Measurements from ENCODE around the gene NPTX1. TPM values are rescaled to one million over a fixed set of nuclear protein-coding genes. Genes with fewer than 3 reads are reported as not detected.

Gene NPTX1
- total RNA-seq, 1 experiment from 2014 or later: 0.32 TPM

- H3K27me3 ChIP-seq (replicated peaks): no peaks in the 10 kb centered on the region
- H3K4me1 ChIP-seq (replicated peaks): no peaks in the 10 kb centered on the region
- DNase-seq (ENCODE audit: low read depth in 1 of 2, low spot score in 2 of 2): no peak
- H3K27ac ChIP-seq: no peak overlapping the region
- H3K9me3 ChIP-seq (replicated peaks): no peaks in the 10 kb centered on the region
- no peaks in the 10 kb centered on the region for H3K36me3 ChIP-seq
- H3K4me3 ChIP-seq: no peak overlapping the region
Measured at GRCh38 chr17:80432961-80433550, 43.4 kb downstream of the NPTX1 start.

GRCh38 chr17:80432350-80432955, 44.0 kb downstream of the NPTX1 start:
- H3K27ac ChIP-seq: no peak overlapping the region
- H3K36me3 ChIP-seq: no peaks in the 10 kb centered on the region
- H3K27me3 ChIP-seq (replicated peaks): no peaks in the 10 kb centered on the region
- no peak for DNase-seq (ENCODE audit: low read depth in 1 of 2, low spot score in 2 of 2)
- H3K4me1 ChIP-seq (replicated peaks): no peaks in the 10 kb centered on the region
- H3K9me3 ChIP-seq (replicated peaks): no peaks in the 10 kb centered on the region
- no peak overlapping the region for H3K4me3 ChIP-seq

GRCh38 chr17:80431246-80432195, 44.9 kb downstream of the NPTX1 start:
- H3K36me3 ChIP-seq: no peaks in the 10 kb centered on the region
- no peak overlapping the region for H3K27ac ChIP-seq
- no peaks in the 10 kb centered on the region for H3K9me3 ChIP-seq (replicated peaks)
- H3K4me1 ChIP-seq (replicated peaks): no peaks in the 10 kb centered on the region; the same call in 1 of the 2 replicates
- H3K4me3 ChIP-seq: no peak overlapping the region
- H3K27me3 ChIP-seq (replicated peaks): no peaks in the 10 kb centered on the region
- DNase-seq (ENCODE audit: low read depth in 1 of 2, low spot score in 2 of 2): no peak

- no peaks in the 10 kb centered on the region; the same call in 1 of the 2 replicates for H3K4me1 ChIP-seq (replicated peaks)
- DNase-seq (ENCODE audit: low read depth in 1 of 2, low spot score in 2 of 2): no peak
- no peaks in the 10 kb centered on the region for H3K9me3 ChIP-seq (replicated peaks)
Measured at GRCh38 chr17:80430446-80431245, 45.8 kb downstream of the NPTX1 start.

GRCh38 chr17:80429356-80430275, 46.8 kb downstream of the NPTX1 start:
- DNase-seq (ENCODE audit: low read depth in 1 of 2, low spot score in 2 of 2): no peak

More at GRCh38 chr17:80430446-80431245, 45.8 kb downstream of the NPTX1 start:
- no peak overlapping the region for H3K4me3 ChIP-seq
- H3K36me3 ChIP-seq: no peaks in the 10 kb centered on the region
- H3K27ac ChIP-seq: no peak overlapping the region
- no peaks in the 10 kb centered on the region for H3K27me3 ChIP-seq (replicated peaks)

GRCh38 chr17:80428796-80429195, 47.6 kb downstream of the NPTX1 start:
- Histone ChIP-seq H3K4me1 (replicated peaks) (no peaks in the 10 kb centered on the region; the same call in 1 of the 2 replicates), H3K9me3 (replicated peaks) (no peaks in the 10 kb centered on the region), H3K36me3 (no peaks in the 10 kb centered on the region), H3K27ac (no peak overlapping the region), H3K4me3 (no peak overlapping the region), H3K27me3 (replicated peaks) (no peaks in the 10 kb centered on the region)
- no peak for DNase-seq (ENCODE audit: low read depth in 1 of 2, low spot score in 2 of 2)

More at GRCh38 chr17:80429356-80430275, 46.8 kb downstream of the NPTX1 start:
- Histone ChIP-seq H3K27me3 (replicated peaks) (no peaks in the 10 kb centered on the region), H3K4me1 (replicated peaks) (no peaks in the 10 kb centered on the region; the same call in 1 of the 2 replicates), H3K9me3 (replicated peaks) (no peaks in the 10 kb centered on the region), H3K36me3 (no peaks in the 10 kb centered on the region), H3K4me3 (no peak overlapping the region), H3K27ac (no peak overlapping the region)

GRCh38 chr17:80428363-80428762, 48.0 kb downstream of the NPTX1 start:
- no peak for DNase-seq (ENCODE audit: low read depth in 1 of 2, low spot score in 2 of 2)
- Histone ChIP-seq H3K36me3 (no peaks in the 10 kb centered on the region), H3K9me3 (replicated peaks) (no peaks in the 10 kb centered on the region), H3K27ac (no peak overlapping the region), H3K27me3 (replicated peaks) (no peaks in the 10 kb centered on the region), H3K4me1 (replicated peaks) (no peaks in the 10 kb centered on the region; the same call in 1 of the 2 replicates), H3K4me3 (no peak overlapping the region)

- H3K27ac ChIP-seq: no peak overlapping the region
- H3K4me1 ChIP-seq (replicated peaks): no peaks in the 10 kb centered on the region; the same call in 1 of the 2 replicates
- no peaks in the 10 kb centered on the region for H3K36me3 ChIP-seq
- H3K27me3 ChIP-seq (replicated peaks): no peaks in the 10 kb centered on the region
- H3K9me3 ChIP-seq (replicated peaks): no peaks in the 10 kb centered on the region
- H3K4me3 ChIP-seq: no peak overlapping the region
- DNase-seq (ENCODE audit: low read depth in 1 of 2, low spot score in 2 of 2): no peak
Measured at GRCh38 chr17:80427366-80428282, 48.8 kb downstream of the NPTX1 start.

- Histone ChIP-seq H3K36me3 (peaks cover 2% of the 10 kb centered on the region; the same call in 1 of the 2 replicates), H3K4me1 (replicated peaks) (no peaks in the 10 kb centered on the region; the same call in 1 of the 2 replicates), H3K9me3 (replicated peaks) (no peaks in the 10 kb centered on the region), H3K27me3 (replicated peaks) (no peaks in the 10 kb centered on the region), H3K27ac (no peak overlapping the region), H3K4me3 (no peak overlapping the region)
- peak; percentile 70 to 85 for DNase-seq (ENCODE audit: low read depth in 1 of 2, low spot score in 2 of 2)
Measured at GRCh38 chr17:80426671-80427326, 49.6 kb downstream of the NPTX1 start.

- Histone ChIP-seq H3K27me3 (replicated peaks) (no peaks in the 10 kb centered on the region), H3K9me3 (replicated peaks) (no peaks in the 10 kb centered on the region), H3K4me3 (no peak overlapping the region), H3K4me1 (replicated peaks) (no peaks in the 10 kb centered on the region; the same call in 1 of the 2 replicates), H3K27ac (no peak overlapping the region), H3K36me3 (peaks cover 5% of the 10 kb centered on the region)
- no peak for DNase-seq (ENCODE audit: low read depth in 1 of 2, low spot score in 2 of 2)
Measured at GRCh38 chr17:80425835-80426426, 50.5 kb downstream of the NPTX1 start.

Measured in SJSA1 (cell line).